Tongue (tissue), 2 donors: Measurements from ENCODE around the gene NAALADL2. TPM values are rescaled to one million over a fixed set of nuclear protein-coding genes. Genes with fewer than 3 reads are reported as not detected.

Source experiments
- DNase-seq: peaks from one replicate; pipeline ENCODE4 v3.0.0-alpha.2; 2015
- total RNA-seq: library from RNA; depleted of rRNA; stranded (reverse); fragments of >200 nt; gene quantifications from one replicate; pipeline ENCODE4 v1.2.3, GENCODE V29; 2014

Gene NAALADL2
- total RNA-seq, 1 donor from 2014 or later, result 76.0 TPM

GRCh38 chr3:175208326-175208725 is 349.2 kb downstream of the NAALADL2 start:
- DNase-seq, result no peak

- no peak for DNase-seq
These were observed 352.3 kb downstream of the NAALADL2 start for GRCh38 chr3:175211466-175211865.

- DNase-seq, result no peak
These were observed 353.8 kb downstream of the NAALADL2 start for GRCh38 chr3:175212896-175213295.

- DNase-seq, result no peak
These were observed 355.1 kb downstream of the NAALADL2 start for GRCh38 chr3:175214216-175214615.

- no peak for DNase-seq
These were observed 356.7 kb downstream of the NAALADL2 start for GRCh38 chr3:175215833-175216232.

- DNase-seq, result no peak
These were observed 363.2 kb downstream of the NAALADL2 start for GRCh38 chr3:175222356-175222755.

- DNase-seq, result no peak
These were observed 364.9 kb downstream of the NAALADL2 start for GRCh38 chr3:175224051-175224450.

- DNase-seq, result no peak
These were observed 367.3 kb downstream of the NAALADL2 start for GRCh38 chr3:175226444-175226843.

- peak; percentile 76 for DNase-seq
These were observed 368.0 kb downstream of the NAALADL2 start for GRCh38 chr3:175227126-175227525.

GRCh38 chr3:175233957-175234940 is 375.1 kb downstream of the NAALADL2 start:
- DNase-seq, result no peak

- no peak for DNase-seq
These were observed 379.7 kb downstream of the NAALADL2 start for GRCh38 chr3:175238801-175239200.

GRCh38 chr3:175240921-175241320 is 381.8 kb downstream of the NAALADL2 start:
- DNase-seq, result peak; percentile 29

GRCh38 chr3:175242243-175242642 is 383.1 kb downstream of the NAALADL2 start:
- peak; percentile 21 for DNase-seq

- no peak for DNase-seq
These were observed 387.1 kb downstream of the NAALADL2 start for GRCh38 chr3:175246234-175246633.

GRCh38 chr3:175246766-175247165 is 387.6 kb downstream of the NAALADL2 start:
- DNase-seq, result no peak

GRCh38 chr3:175247629-175248028 is 388.5 kb downstream of the NAALADL2 start:
- no peak for DNase-seq

- DNase-seq, result no peak
These were observed 389.7 kb downstream of the NAALADL2 start for GRCh38 chr3:175248832-175249231.

GRCh38 chr3:175255698-175256097 is 396.6 kb downstream of the NAALADL2 start:
- DNase-seq, result peak; percentile 24

GRCh38 chr3:175257123-175257522 is 398.0 kb downstream of the NAALADL2 start:
- no peak for DNase-seq

- DNase-seq, result no peak
These were observed 399.6 kb downstream of the NAALADL2 start for GRCh38 chr3:175258763-175259162.

- DNase-seq, result no peak
These were observed 401.1 kb downstream of the NAALADL2 start for GRCh38 chr3:175260145-175260794.

GRCh38 chr3:175266478-175266877 is 407.3 kb downstream of the NAALADL2 start:
- no peak for DNase-seq

GRCh38 chr3:175267121-175267531 is 408.0 kb downstream of the NAALADL2 start:
- DNase-seq, result no peak
